ENCODE data around the gene FNIP1.

GRCh38 chr5:131709043-131709442, 87.8 kb downstream of the FNIP1 start:
- TF ChIP-seq CTCF (IDR thresholded peaks at IDR 0.05), result no peak
- no peak for TF ChIP-seq POLR2A (IDR thresholded peaks at IDR 0.05)
- no peak for TF ChIP-seq EP300 (IDR thresholded peaks at IDR 0.05)

Measured in tibial nerve (tissue), 4 donors.